ENCODE data around the gene RAP2A.

The RAP2A gene

GRCh38 chr13:97460004-97460775, 26.2 kb downstream of the RAP2A start:
- Histone ChIP-seq H3K9ac (ENCODE audit: low read depth, low read length, poor library complexity, severe bottlenecking) (no peak overlapping the region), H2AFZ (ENCODE audit: low read length) (no peak overlapping the region), H3K4me2 (ENCODE audit: low read depth, low read length, poor library complexity, severe bottlenecking) (no peak overlapping the region), H4K20me1 (ENCODE audit: insufficient read depth, low read length, poor library complexity, severe bottlenecking) (no peaks in the 10 kb centered on the region), H3K9me2 (replicated peaks; ENCODE audit: low read depth, low read length) (no peaks in the 10 kb centered on the region), H3K9me3 (ENCODE audit: insufficient read depth, low read depth, low read length) (no peaks in the 10 kb centered on the region), H3K79me2 (ENCODE audit: insufficient read depth, low read length) (0 out of 2 replicates have a peak, but pooled peaks cover 7% of the 10 kb centered on the region), H3K36me3 (ENCODE audit: insufficient read depth, low read length) (peaks cover 10% of the 10 kb centered on the region; the same call in 1 of the 2 replicates), H3K4me1 (ENCODE audit: insufficient read depth, low read length, poor library complexity, severe bottlenecking) (no peaks in the 10 kb centered on the region), H3K27me3 (ENCODE audit: insufficient read depth, low read length, poor library complexity, severe bottlenecking) (no peaks in the 10 kb centered on the region), H3K4me3 (ENCODE audit: low read length, poor library complexity, severe bottlenecking) (no peak overlapping the region), H3F3A (ENCODE audit: low read depth) (no peaks in the 10 kb centered on the region)
- TF ChIP-seq EZH2phosphoT487 (IDR thresholded peaks at IDR 0.05; ENCODE audit: borderline replicate concordance) (no peak), CTCF (conservative IDR thresholded peaks at IDR 0.05; ENCODE audit: low read length) (no peak)

- Histone ChIP-seq H3K4me3 (ENCODE audit: low read length, poor library complexity, severe bottlenecking) (no peak overlapping the region), H3K79me2 (ENCODE audit: insufficient read depth, low read length) (0 out of 2 replicates have a peak, but pooled peaks cover under 1% of the 10 kb centered on the region), H2AFZ (ENCODE audit: low read length) (no peak overlapping the region), H3K9ac (ENCODE audit: low read depth, low read length, poor library complexity, severe bottlenecking) (no peak overlapping the region), H3K9me3 (ENCODE audit: insufficient read depth, low read depth, low read length) (no peaks in the 10 kb centered on the region), H3F3A (ENCODE audit: low read depth) (no peaks in the 10 kb centered on the region), H3K4me1 (ENCODE audit: insufficient read depth, low read length, poor library complexity, severe bottlenecking) (no peaks in the 10 kb centered on the region), H3K36me3 (ENCODE audit: insufficient read depth, low read length) (peaks cover 16% of the 10 kb centered on the region; the same call in 1 of the 2 replicates), H4K20me1 (ENCODE audit: insufficient read depth, low read length, poor library complexity, severe bottlenecking) (no peaks in the 10 kb centered on the region), H3K9me2 (replicated peaks; ENCODE audit: low read depth, low read length) (no peaks in the 10 kb centered on the region), H3K27me3 (ENCODE audit: insufficient read depth, low read length, poor library complexity, severe bottlenecking) (no peaks in the 10 kb centered on the region), H3K4me2 (ENCODE audit: low read depth, low read length, poor library complexity, severe bottlenecking) (no peak overlapping the region)
- no peak for TF ChIP-seq EZH2phosphoT487 (IDR thresholded peaks at IDR 0.05; ENCODE audit: borderline replicate concordance)
- TF ChIP-seq CTCF (conservative IDR thresholded peaks at IDR 0.05; ENCODE audit: low read length): no peak
Measured at GRCh38 chr13:97460853-97461252, 26.9 kb downstream of the RAP2A start.

- Histone ChIP-seq H2AFZ (ENCODE audit: low read length) (no peak overlapping the region), H3K4me1 (ENCODE audit: insufficient read depth, low read length, poor library complexity, severe bottlenecking) (no peaks in the 10 kb centered on the region), H3K9me2 (replicated peaks; ENCODE audit: low read depth, low read length) (no peaks in the 10 kb centered on the region), H3K4me2 (ENCODE audit: low read depth, low read length, poor library complexity, severe bottlenecking) (no peak overlapping the region), H3F3A (ENCODE audit: low read depth) (no peaks in the 10 kb centered on the region), H3K9me3 (ENCODE audit: insufficient read depth, low read depth, low read length) (no peaks in the 10 kb centered on the region), H3K36me3 (ENCODE audit: insufficient read depth, low read length) (peaks cover 16% of the 10 kb centered on the region; the same call in 1 of the 2 replicates), H4K20me1 (ENCODE audit: insufficient read depth, low read length, poor library complexity, severe bottlenecking) (no peaks in the 10 kb centered on the region), H3K27me3 (ENCODE audit: insufficient read depth, low read length, poor library complexity, severe bottlenecking) (no peaks in the 10 kb centered on the region), H3K9ac (ENCODE audit: low read depth, low read length, poor library complexity, severe bottlenecking) (no peak overlapping the region), H3K4me3 (ENCODE audit: low read length, poor library complexity, severe bottlenecking) (no peak overlapping the region), H3K79me2 (ENCODE audit: insufficient read depth, low read length) (no peaks in the 10 kb centered on the region)
- TF ChIP-seq CTCF (conservative IDR thresholded peaks at IDR 0.05; ENCODE audit: low read length) (no peak), EZH2phosphoT487 (IDR thresholded peaks at IDR 0.05; ENCODE audit: borderline replicate concordance) (no peak)
Measured at GRCh38 chr13:97464561-97464960, 30.6 kb downstream of the RAP2A start.
